ENCODE measurements around the gene AXDND1.
A peak's percentile ranks its signal among the peaks of the same experiment; 100 is the strongest.

The AXDND1 gene

DNA sequence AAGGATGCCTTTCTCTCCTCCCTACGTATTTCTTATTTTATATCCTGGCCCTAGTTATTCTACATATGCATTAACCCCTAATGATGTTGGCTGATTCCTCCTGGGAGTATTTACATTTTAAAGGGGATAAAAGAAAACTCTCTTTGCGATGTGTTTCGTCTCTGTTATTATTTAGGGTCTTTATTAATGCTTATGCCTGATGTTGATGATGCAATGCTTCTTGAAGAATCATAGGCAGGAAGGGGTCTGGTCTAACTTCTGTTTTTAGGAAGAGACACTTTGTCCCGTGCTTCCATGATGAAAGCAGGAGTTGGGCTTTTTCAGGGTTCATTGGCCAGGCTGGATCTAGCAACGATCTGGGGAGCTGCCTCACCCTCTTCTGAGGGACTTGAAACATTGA lies 210.7 kb downstream of the AXDND1 start:
- no peak for DNase-seq (ENCODE audit: low read depth)

- DNase-seq (ENCODE audit: low read depth): no peak
Observed at GRCh38 chr1:179583771-179584320, 218.1 kb downstream of the AXDND1 start.

- peak; percentile 13 for DNase-seq (ENCODE audit: low read depth)
Observed at GRCh38 chr1:179586107-179586823, 220.5 kb downstream of the AXDND1 start.

- no peak for DNase-seq (ENCODE audit: low read depth)
Observed at GRCh38 chr1:179587336-179587735, 221.6 kb downstream of the AXDND1 start.

DNA sequence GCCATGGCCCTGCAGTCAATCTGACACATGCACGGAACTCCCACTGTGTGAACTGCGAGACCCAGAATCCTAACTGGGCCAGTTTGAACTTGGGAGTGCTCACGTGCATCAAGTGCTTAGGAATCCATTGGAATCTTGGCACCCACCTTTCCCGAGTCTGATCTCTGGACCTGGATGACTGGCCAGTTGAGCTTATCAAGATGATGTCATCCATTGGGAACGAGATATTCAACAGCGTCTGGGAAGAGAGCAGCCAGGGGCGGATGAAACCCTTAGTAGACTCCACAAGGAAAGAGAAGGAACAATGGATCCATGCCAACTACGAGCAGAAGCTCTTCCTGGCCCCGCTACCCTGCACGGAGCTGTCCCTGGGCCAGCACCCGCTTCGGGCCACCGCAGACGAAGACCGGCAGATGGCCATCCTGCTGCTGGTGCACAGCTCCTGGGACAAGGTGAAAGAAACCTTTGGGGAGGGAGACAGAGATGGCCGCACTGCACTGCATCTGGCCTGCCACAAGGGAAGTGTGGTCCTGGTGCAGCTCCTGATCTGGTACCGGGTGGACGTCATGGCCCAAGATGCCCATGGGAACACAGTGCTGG lies 222.8 kb downstream of the AXDND1 start:
- DNase-seq (ENCODE audit: low read depth): no peak

GRCh38 chr1:179589509-179589908 lies 223.7 kb downstream of the AXDND1 start:
- no peak for DNase-seq (ENCODE audit: low read depth)

GRCh38 chr1:179590671-179591070 lies 224.9 kb downstream of the AXDND1 start:
- DNase-seq (ENCODE audit: low read depth): no peak

DNA sequence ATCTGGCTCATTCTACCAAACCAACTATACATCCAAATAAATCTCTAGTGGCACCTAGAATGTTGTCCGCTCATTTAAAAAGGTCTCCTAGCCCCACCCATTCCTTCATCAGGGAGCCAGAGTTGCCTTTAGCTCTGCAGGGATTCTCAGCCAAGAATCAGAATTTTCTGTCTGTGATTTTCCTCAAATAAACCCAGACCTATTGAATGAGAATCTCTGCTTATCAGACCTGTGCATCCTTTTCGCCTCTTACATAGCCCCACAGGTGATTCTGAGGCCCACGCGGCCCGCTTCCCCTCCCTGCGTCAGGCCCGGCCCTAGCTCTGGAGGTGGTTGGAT lies 225.5 kb downstream of the AXDND1 start:
- DNase-seq (ENCODE audit: low read depth): no peak

DNA sequence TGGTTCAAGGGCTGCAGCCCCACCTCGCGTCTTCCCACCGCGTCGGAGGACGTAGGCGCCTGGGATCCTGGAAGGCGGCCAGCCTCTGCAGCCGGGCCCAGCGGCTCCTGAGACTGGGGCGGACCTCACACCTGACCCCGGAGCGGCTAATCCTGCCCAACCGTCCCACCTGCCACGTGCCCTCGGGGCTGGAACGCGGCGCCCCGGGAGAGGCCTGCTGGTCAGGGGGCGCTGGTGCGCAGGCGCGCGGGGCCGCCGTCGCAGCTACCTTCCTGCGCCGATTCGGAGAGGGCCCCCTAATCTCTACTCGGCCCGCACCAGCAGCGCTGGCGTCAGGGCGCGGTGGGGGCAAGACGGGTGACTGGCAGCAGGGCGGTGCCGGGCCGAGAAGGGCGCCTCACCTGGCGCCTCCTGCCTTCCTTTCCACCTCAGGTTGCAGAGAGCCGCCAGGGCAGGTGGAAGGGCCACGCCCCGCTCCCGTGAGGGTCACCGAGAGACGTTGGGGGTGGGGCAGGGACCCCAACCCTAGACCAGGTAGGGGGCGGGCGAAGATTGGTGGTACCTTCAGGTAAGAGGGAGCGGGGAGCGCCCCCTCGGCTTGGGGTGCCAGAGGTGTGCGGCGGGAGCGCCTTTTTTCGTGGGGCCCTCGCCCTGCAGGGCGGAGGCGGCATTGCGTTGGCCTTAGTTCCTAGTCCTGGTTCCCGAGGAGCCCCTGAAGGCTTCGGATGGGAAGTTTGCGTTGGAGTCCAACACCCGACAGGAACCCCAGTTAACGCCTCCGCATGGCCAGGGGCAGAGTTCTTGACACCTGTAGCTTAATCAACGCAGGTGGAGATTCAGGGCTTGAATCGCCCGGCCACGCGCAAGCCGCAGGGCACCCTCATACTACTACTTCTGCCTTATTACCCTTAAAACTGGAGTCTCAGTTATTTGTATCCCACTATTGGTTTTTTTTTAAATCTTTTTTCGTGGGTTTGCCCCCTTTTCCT lies 226.1 kb downstream of the AXDND1 start, which contains the start of gene TDRD5:
Gene TDRD5 (plus strand): TSS at position 241 of the 989 bp plus-strand sequence. CDS start 784 bp downstream, outside the sequence.
- no peak for DNase-seq (ENCODE audit: low read depth)

- no peak for DNase-seq (ENCODE audit: low read depth)
Observed at GRCh38 chr1:179598631-179599030, 232.9 kb downstream of the AXDND1 start.

DNA sequence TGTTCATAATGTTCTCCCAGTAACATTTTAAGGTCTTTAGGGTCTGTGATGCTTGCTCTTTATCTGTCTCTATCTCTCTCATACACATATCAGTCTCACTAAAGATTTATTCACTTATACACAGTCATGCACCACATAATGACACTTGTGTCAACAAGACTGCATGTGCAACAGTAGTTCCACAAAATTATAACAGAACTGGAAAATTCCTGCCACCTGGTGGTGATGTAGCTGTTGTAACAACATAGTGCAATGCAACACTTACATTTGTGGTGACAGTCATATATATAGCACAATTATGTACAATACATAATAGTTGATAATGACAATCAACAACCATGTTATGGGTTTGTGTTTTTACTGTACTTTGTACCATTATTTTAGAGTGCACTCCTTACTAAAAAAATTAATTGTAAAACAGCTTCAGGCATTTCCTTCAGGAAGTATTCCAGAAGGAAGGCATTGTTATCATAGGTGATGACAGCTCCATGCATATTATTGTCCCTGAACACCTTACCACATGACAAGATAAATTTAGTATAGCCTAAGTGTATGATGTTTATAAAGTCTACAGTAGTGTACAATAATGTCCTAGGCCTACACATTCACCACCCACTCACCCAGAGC lies 234.0 kb downstream of the AXDND1 start:
- peak; percentile 56 for DNase-seq (ENCODE audit: low read depth)

DNA sequence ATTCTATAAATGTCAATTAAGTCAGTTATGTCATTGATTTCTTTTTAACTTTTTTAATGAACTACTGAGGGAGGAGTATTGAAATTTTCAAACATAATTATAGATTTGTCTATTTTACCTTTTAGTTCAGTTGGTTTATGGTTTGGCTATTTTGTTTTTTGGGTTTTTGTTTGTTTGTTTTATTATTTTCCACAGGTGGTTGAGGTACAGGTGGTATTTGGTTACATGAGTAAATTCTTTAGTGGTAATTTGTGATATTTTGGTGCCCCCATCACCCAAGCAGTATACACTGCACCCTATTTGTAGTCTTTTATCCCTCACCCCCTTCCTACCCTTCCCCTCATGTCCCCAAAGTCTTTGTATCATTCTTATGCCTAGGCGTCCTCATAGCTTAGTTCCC lies 235.3 kb downstream of the AXDND1 start:
- no peak for DNase-seq (ENCODE audit: low read depth)
